ENCODE data around the gene PANK1.

DNA sequence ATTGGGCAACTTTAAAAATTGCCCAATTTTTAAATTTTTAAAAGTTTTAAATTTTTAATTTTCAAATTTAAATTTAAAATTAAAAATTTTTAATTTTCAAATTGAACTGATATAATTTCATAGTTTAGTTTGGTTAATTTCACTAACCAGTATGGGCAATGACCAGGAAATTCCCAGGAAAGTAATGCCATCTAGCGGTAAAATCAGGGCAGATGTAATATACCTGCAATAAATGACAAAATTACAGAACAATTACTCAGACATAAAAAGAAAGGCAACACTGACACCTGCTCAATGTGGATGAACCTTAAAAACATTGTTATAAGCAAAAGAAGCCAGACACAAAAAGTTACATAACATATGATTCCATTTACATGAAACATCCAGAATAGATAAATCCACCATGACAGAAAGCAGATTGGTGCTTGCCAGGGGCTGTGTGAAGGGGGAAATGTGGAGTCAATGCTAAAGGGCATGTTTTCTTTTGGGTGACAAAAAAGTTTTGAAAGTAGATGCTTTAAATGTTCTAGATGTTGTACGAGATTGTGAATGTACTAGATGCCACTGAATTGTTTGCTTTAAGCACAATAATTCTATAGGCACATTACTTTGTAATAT lies 81.1 kb downstream of the PANK1 start:
- TF ChIP-seq CTCF (IDR thresholded peaks at IDR 0.05) (peak; percentile 58 to 81 (median 69)), POLR2A (IDR thresholded peaks at IDR 0.05) (no peak), POLR2AphosphoS5 (IDR thresholded peaks at IDR 0.05) (no peak)
